DMS153 treated with DMSO at 0.1 percent for 48 hours (cell line): ENCODE data around the gene DDX47.
A peak's percentile ranks its signal among the peaks of the same experiment; 100 is the strongest.

Experiments
- DNase-seq: peaks from one replicate; lab custom pipeline; 2025; ENCODE audit not compliant: unreplicated experiment; lab: John Stamatoyannopoulos, UW

DDX47 gene

DNA sequence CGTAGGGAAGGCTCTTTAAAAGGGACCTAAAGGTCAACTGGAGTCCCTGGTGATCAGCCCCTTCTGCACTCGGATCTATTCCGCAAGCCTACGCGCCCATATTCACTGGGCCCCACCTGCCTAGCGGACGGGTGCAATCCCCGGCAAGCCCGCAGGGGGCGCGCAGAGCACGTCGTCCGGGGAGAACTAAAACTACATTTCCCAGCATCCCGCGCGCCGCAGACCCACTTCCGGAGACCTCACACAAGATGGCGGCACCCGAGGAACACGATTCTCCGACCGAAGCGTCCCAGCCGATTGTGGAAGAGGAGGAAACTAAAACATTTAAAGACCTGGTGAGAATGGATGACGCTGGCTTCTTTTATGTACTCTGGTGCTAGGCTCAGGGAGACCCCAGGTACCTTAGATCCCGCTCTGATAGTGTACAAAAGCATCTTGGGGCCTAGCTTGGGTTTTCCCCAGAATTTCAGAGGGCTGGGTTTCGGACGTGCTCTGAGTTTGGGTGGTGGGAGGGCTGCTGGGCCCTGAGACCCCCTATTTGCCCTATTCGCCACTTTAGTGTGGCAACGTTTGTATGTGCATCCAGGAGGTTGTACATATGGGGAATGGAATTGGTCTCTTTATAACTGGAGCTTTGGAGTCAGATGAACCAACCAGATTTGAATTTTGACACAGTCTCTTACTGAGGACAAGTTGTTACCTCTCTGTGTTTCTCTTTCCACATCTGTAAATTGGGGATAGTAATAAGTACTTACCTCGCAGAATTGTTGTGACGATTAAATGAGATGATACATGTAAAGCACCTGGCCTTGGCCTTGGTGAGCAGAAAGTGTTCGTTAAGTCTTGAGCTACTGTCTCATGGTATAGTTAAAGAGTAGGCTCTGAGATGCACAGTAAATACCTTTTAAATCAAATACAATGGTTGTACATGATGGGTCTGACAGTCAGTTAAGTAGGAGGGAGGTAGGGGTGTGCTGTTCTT is at the start of gene DDX47:
Gene DDX47, plus strand, starts transcription at position 227 of the 982 bp plus-strand sequence. Its CDS starts 22 bp downstream, at position 249.
- DNase-seq, result peak; percentile 89

DNA sequence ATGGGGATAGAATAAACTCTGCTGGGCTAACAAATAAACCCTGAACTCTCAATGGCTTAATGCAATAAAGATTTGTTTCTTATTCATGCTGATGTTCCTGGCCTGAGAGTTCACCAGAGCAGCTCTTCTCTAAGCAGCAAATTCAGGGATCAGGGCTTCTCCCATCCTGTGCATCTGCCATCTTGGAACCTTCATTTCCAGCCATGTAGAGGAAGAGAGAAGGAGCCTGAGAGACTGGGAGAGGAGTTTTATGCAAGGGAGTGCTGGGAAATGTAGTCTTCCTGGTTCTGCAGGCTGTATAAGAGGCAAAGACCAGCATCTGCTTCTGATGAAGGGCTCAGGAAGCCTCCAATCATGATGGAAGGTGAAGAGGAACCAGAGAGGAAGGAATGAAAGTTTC is 48.3 kb upstream of the DDX47 start:
- DNase-seq, result no peak

DNA sequence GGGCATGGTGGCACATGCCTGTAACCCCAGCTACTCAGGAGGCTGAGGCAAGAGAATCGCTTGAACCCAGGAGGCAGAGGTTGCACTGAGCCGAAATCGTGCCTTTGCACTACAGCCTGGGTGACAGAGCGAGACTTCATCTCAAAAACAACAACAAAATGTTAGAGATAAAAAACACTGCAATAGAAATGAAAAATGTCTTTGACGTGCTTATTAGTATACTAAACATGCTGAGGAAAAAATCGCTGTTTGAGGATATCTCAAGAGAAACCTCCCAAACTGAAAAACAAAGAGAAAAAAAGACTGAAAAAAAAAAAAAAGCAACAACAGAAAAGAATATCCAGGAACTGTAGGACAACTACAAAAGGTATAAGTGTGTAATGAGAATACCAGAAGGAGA is 42.9 kb upstream of the DDX47 start:
- no peak for DNase-seq

DNA sequence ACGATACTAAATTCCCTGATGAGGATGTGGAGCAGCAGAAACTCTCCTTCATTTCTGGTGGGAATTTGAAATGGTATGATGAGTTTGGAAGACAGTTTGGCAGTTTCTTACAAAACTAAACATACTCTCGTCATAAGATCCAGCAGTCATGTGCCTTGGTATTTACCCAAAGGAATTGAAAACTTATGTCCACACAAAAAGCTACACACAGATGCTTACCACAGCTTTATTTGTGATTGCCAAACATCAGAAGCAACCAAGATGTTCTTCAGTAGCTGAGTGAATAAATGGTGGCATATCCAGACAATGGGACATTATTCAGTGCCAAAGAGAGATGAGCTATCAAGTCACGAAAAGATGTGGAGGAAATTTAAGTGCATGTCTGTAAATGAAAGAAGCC is 38.4 kb upstream of the DDX47 start:
- DNase-seq, result no peak

DNA sequence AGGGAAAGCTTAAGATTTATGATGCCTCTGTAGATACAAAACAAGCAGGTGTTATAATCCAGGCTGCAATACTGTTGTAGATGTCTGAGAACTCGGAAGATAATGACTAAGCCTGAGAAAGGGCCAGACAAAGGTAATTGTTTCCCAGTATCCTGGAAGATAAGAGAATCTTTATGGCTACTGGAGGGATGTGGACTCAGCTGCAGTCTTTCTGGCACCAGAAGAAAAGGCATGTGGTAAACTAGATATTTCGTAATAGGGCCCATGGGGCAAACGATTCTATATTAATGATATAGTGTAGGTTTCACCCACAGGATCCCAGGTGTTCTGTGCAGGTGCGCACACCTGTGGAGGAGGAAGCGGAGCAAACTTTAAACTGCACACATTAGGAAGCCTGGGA is 36.9 kb upstream of the DDX47 start:
- DNase-seq, result peak; percentile 63

DNA sequence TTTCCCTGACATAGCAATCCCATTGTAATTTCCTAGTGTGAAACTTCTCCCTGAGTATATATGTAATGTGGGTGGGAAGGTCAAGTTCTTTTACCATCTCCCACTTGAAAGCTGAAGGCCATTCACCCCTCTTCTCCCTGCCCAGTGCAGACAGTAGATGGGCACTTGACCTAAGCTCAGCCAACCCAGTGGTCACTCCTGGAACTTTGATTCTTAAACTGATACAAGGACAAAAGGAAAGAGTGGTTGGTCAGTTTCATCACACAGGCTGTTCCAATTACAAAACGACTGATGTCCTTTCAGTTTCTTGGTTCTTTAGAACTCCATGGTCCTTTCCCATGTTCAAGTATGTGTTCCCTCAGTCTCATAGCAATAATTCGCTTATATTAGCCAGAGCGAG is 36.1 kb upstream of the DDX47 start:
- DNase-seq, result no peak

DNA sequence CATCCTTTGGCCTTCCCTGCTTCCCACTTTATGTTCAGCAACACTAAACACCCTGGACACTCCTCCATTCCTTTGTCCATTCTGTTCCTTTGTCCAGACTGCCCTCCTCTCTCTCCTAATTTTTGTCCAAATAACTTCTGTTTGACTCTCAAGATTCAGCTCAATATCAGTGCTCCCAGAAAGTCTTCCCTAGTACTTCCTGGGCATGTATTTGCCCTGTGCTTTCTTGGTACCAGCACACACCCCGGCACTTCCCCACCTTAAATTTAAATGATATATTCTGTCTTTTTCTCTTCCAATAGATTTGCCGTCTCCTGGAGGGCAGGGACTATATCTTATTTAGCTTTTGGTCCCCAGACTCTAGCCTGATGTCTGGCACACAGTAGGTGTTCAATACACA is 34.1 kb upstream of the DDX47 start:
- DNase-seq, result no peak

DNA sequence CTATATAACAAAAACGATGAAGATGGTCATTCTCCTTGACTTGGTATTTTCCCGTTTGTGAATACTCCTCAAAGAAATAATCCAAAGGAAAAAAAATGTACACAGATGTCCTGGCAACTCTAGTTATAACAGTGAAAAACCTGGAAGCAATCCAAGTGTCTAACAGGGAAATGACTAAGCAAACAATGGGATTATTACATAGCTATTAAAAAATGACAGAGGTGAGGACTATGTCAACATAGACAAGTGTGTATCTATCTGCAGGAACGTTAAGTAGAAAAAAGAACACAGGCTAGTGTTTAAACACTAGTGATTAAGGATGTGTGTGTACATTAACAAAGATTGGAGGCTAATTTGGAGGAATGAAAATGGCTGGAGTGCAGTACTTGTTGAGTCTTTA is 33.6 kb upstream of the DDX47 start:
- DNase-seq, result peak; percentile 95

DNA sequence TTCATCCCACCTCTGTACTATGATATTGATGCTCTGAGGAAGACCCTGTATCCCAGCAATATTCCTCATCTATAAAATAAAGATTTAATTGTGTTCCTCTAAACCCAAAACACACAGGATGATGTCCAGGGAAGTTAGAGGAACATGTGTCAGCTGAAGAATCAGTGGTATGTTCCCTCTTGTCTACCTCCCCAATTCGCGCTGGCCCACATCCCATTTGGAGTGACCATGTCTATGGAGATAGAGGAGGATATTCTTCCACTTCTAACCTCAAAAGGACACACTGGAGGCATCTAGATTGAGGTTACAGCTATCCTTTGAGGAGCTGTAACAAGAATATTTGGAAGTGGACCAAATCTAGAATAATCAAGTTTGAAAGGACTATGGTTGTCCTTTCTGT is 29.0 kb upstream of the DDX47 start:
- no peak for DNase-seq

DNA sequence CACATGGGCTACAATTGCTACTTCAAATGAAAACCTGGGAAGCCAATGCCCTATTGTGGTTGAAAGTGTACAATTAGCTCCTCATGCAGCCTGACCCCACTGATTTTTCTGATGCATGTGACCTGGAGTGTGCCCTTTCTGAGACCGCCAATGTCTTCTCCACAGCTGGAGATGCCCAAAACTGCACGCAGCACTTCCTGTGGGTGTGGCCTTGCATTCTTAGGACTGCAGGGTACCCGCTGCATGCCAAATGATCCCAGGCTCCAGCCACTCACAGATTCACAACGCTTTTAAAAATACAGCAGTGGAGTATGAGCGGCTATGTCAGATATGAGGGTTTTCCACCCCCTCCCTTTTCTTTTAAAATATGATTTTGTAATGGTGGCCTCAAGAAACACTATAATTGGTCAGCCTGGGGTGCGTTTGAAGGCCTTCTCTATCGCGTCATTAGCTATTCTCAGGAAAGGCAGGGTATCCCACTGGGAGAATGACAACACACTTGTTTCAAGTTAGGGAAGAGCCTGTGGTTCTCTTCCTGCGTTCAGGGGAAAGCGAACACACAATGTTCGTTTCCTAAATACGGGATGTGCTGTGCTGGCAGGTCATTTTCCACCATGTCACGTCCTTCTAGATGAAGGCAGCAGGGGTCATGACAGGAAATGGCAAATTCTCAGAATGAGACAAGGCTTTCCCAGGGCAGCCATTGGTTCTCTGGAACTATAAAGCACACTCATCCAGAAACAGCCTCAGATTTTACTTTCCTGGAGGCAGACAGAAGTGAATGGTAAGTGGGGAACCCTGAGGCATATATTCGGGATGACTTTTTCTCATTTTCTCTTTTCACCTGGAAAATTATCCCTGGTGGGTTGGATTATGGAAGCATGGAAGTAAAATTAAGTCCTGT is 28.0 kb upstream of the DDX47 start, which contains the start of gene APOLD1:
Gene APOLD1, plus strand, starts transcription at position 749 of the 904 bp plus-strand sequence. Its CDS starts 33 bp downstream, at position 782.
- no peak for DNase-seq

DNA sequence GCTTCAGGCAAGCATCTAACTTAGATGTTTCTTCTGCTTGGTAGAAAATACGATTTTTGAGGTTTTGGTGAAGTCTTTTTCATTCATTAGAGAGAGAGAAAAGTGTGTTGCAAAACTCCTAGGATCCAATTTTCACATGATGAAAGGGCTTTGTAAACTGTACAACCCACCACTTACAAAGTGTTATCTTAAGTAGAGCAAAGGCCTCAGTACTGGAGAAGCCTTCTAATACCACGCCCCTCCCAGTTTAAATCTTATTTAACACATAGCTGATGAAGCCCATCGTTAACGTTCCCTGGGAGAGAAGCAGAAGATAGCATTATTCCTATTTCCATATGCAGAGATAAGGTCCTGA is 26.8 kb upstream of the DDX47 start:
- no peak for DNase-seq

DNA sequence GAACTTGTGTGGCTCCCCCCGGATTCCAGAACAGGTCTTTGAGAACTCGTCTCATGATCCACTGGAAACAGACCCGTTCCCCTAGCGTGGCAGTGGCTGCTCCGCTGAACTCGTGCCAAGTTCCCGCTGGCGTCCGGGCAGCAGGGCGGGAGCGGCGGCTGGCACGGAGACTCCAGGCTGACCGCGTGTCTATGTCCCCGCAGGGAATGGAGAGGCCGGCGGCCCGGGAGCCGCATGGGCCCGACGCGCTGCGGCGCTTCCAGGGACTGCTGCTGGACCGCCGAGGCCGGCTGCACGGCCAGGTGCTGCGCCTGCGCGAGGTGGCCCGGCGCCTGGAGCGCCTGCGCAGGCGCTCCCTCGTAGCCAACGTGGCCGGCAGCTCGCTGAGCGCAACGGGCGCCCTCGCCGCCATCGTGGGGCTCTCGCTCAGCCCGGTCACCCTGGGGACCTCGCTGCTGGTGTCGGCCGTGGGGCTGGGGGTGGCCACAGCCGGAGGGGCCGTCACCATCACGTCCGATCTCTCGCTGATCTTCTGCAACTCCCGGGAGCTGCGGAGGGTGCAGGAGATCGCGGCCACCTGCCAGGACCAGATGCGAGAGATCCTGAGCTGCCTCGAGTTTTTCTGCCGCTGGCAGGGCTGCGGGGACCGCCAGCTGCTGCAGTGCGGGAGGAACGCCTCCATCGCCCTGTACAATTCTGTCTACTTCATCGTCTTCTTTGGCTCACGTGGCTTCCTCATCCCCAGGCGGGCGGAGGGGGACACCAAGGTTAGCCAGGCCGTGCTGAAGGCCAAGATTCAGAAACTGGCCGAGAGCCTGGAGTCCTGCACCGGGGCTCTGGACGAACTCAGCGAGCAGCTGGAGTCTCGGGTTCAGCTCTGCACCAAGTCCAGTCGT is 26.2 kb upstream of the DDX47 start:
- peak; percentile 67 for DNase-seq

DNA sequence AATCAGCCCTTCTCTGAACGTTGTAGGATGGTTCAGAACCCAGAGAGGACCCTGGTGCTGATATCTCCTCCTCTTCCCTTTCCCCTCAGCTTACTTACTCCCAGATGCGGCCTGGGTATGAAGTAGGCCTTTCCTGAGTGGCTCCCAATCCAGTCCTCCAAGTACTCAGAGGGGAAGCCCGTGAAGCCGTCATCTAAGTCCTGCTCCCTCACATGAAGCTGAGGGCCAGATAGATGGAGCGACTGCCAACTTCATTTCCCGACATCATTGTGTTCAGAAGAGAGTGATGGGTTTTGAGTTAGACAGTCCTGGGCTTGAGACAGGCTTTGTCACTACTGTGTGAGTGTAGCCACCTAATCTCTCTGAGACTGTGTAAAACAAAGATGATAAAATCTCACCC is 25.0 kb upstream of the DDX47 start:
- no peak for DNase-seq

DNA sequence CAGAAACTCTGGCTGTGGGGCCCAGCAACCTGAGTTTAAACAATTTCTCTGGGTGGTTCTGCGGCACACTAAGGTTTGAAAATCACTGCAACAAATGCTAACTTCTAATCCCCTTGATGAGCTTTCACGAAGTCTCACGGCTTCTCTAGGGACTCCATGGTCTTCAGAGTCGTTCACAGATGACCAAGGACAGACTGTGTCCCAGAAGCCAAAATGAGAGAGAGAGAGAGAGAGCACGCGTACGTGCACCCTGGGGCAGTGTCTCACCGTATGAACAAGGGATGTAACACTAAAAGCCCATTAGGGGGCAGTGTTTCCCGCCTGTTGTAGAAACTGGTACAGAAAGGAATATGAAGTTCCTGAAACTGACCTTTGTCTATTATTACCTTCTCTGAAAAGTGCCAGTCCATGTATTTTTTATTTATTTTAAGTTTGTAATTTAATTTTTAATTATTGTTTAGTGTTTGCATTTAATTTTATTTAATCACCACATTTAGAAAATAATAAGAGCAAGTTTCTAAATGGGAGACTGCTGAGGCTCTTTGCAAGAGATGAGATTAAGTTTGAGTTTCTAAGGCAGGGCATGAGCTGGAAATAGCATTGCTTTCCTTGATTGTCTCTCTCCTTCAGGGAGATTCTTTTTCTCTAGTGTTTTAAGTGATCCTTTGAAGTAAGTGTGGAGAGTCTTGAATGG is 24.3 kb upstream of the DDX47 start:
- peak; percentile 74 for DNase-seq

DNA sequence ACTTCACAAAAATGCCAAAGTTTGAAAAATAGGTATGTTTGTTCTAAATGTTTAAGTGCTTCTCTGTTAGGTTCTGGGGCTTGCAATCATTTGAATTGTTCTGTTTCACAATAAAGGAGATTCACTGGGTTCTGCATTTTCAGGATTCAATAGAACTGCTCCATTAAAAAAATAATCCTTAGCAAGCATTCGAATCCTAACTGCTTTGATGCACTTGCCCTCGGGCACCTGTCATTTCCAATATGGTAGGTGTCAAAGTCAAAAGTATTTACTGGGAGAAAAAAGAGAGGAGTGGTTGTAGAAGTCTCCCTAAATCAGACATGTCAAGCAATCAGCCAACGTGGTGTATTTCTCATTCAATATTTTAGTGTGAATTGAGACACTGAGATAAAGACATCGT is 22.2 kb upstream of the DDX47 start:
- no peak for DNase-seq

DNA sequence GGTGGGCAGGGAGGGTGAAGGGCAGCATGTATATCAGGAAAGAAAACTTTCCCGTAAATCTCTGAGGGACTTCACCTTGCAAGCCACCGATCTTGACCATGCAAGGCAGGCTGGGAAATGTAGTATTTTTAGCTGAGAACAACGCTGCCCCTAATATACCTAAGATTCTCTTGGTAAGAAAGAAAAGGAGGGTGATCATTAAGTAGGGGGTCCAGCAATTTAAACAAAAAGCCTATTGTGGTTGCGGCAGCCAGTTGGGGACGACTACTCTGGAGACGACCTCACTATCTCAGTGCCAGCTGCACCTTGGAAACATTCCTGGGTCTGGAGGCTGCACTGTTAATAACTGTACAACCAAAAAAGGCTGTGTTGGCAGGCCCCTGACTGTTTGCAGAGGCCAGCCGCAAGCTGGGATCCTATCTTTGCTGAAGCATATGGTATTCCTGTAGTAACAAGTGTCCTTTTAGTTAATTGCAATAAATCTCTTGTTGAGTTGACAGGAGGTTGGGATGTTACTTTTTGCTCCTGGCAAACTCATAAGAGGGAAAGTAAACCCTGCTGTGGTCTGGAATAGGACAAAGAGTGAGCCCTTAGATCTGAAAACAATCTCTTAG is 21.3 kb upstream of the DDX47 start:
- DNase-seq, result no peak

DNA sequence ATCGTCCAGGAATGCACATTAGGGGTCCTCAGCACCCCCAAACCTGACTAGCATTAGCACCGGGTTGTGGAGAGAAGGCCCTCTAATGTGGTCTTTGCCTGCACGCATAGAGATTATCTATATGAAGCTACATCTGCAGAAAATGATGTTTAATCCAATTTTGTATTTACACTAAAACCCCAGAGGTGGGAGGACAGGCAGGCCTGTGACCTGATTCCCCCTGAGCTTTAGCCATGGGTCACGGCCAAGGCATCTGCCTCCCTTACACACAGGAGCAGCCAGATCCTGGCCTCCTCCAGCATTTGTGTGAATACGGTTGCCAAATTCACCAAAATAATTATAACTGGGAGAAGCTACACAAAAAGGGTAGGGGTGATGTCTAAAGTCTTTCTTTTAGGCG is 20.7 kb upstream of the DDX47 start:
- no peak for DNase-seq

DNA sequence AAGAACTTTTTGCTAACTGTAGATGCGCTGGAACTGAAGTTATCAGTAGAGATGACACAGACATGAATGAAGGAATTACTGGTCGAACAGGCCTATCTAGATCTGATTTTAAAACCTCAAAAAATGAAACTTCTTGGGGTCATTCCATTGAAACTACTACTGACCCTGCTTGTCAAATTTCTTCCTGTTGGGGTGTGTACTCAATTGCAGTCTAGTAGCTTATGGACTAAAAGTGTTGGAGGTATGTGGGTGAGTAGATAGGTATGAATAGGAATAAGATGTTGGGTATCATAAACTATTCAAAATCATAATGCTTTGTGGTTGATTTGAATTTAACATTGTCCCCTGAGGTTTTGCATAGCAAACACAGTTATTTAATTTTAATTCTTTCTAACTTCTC is 18.5 kb upstream of the DDX47 start:
- no peak for DNase-seq

DNA sequence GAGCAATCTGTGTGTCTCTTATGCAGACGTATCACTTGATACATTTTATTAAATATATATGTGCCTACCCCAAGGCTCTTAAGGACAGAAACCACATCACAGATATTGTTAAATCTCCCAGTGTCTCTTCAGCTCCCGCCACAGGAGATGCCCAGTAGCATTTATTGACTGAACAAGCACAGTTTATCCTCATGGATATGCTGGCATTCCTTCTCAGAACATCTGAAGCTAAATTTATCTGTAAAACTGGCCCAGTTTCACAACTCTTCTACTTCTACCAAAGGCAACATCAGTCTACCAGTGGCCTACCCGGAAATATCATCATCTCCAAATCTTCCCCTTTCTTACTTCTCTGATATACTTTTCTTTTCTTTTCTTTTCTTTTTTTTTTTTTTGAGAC is 17.0 kb upstream of the DDX47 start:
- DNase-seq, result no peak
